Adrenal gland (tissue), 5 donors: ENCODE results near the gene LRRC36.

Experiments
- CTCF ChIP-seq, 6 experiments: fragments of 450-650 bp in 4 of 6; fragments of 200-600 bp in 2 of 6; sonication (generic) in 1 of 6; IDR thresholded peaks; 1 replicate in 5 of 6; 2 replicates in 1 of 6; pipeline versions ENCODE4 v1.5.1 to v1.8.0; 2016 to 2021; ENCODE audit warnings: antibody characterized with exemption in 6 of 6, mild to moderate bottlenecking in 2 of 6, moderate library complexity in 1 of 6
- POLR2A ChIP-seq, 2 donors: fragments of 450-650 bp; IDR thresholded peaks; one replicate each; pipeline ENCODE4 v1.6.1; 2017; ENCODE audit warnings: antibody characterized with exemption in 2 of 2, mild to moderate bottlenecking in 2 of 2, moderate library complexity in 1 of 2
- donor health status: DM: no; HTN: no; CAD: no.

GRCh38 chr16:67317853-67318252, 8.8 kb upstream of the LRRC36 start:
- TF ChIP-seq CTCF (IDR thresholded peaks at IDR 0.05), result no peak
- no peak for TF ChIP-seq POLR2A (IDR thresholded peaks at IDR 0.05)
